GM19025 (cell line): ENCODE data around the gene MT1B.

Experiments used
- ATAC-seq: cut with Tn5 transposase; IDR thresholded peaks from one replicate; pipeline ENCODE4 v1.9.1; 2021; ENCODE audit warnings: mild to moderate bottlenecking, low read depth, moderate library complexity; ENCODE audit not compliant: unreplicated experiment

MT1B gene

GRCh38 chr16:56683424-56684172 lies 31.9 kb downstream of the MT1B start:
- ATAC-seq = no peak

- ATAC-seq = no peak
Observed at GRCh38 chr16:56684256-56684925, 32.7 kb downstream of the MT1B start.

- ATAC-seq = no peak
Observed at GRCh38 chr16:56684926-56685590, 33.4 kb downstream of the MT1B start.

GRCh38 chr16:56686758-56687157 lies 35.1 kb downstream of the MT1B start:
- no peak for ATAC-seq

- ATAC-seq = no peak
Observed at GRCh38 chr16:56688762-56689161, 37.1 kb downstream of the MT1B start.

GRCh38 chr16:56689171-56689570 lies 37.5 kb downstream of the MT1B start:
- no peak for ATAC-seq

GRCh38 chr16:56690420-56691122 lies 38.9 kb downstream of the MT1B start:
- no peak for ATAC-seq

GRCh38 chr16:56691885-56692284 lies 40.2 kb downstream of the MT1B start:
- ATAC-seq = no peak

- no peak for ATAC-seq
Observed at GRCh38 chr16:56695246-56695645, 43.6 kb downstream of the MT1B start.

GRCh38 chr16:56697456-56698155 lies 45.9 kb downstream of the MT1B start:
- no peak for ATAC-seq

GRCh38 chr16:56700195-56700594 lies 48.5 kb downstream of the MT1B start:
- ATAC-seq = no peak

GRCh38 chr16:56700631-56701030 lies 48.9 kb downstream of the MT1B start:
- no peak for ATAC-seq

- ATAC-seq = no peak
Observed at GRCh38 chr16:56701534-56701933, 49.8 kb downstream of the MT1B start.
